NCI-H1417 (cell line): Measurements from ENCODE around the gene SMARCAL1.

Source experiments
- DNase-seq, 3 experiments: peaks; one replicate each; lab custom pipeline; 2025; lab: John Stamatoyannopoulos, UW

The SMARCAL1 gene

GRCh38 chr2:216428618-216429350 is 16.5 kb downstream of the SMARCAL1 start:
- DNase-seq, result peak; percentile 52 to 90 (median 72)

DNA sequence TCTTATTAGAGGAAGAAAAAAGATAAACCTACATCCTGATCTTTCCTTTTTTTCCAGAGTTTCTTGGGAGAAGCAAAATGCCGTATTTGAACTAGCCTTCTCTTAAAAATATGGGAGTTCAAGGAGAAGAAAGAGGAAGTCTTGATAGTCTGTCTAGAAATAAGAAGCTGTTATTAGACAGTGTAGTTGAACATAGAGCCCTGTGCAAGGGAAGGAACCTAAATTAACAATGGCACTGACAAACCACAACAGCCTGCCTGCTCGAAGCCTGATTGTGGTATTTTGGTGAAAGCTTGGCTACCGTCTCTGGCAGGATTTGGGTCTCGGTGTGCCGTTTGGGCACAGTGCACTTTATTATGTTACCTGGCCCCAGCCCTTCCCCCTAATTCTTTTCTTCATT is 17.1 kb downstream of the SMARCAL1 start:
- no peak for DNase-seq

GRCh38 chr2:216430811-216431530 is 18.7 kb downstream of the SMARCAL1 start:
- no peak for DNase-seq

DNA sequence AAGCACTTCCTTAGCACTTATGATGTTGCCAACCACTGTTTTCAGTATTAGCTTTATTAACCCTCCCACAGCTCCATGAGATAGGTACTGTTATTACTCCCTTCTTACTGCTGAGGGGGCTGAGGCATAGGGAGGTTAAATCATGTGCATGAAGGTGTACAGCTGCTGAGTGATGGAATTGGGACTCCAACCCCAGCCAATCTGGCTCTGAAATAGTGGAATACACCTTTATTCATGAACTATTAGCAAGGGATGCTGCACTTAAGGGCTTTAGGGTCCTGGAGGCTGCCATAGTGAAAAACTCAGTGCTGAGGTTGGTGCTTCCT is 19.2 kb downstream of the SMARCAL1 start:
- DNase-seq, result no peak

DNA sequence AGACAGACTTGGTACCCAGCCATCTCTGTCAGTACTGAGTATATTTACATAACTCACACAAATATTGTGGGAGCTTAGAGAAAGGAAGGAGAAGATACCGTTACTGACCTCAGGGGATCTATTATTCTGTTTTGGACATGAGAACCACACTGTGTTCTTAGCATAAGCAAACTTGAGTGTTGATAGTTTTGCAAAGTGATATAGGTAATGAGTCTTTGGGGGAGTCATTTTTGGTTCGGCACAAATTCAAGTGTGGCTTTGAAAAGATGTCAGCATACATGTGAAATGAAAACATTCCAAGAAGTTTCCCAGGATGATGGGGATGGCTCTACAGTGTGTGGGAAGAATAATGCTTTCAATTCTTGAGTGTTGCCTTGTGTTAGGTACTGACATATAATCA is 24.1 kb downstream of the SMARCAL1 start:
- no peak for DNase-seq

DNA sequence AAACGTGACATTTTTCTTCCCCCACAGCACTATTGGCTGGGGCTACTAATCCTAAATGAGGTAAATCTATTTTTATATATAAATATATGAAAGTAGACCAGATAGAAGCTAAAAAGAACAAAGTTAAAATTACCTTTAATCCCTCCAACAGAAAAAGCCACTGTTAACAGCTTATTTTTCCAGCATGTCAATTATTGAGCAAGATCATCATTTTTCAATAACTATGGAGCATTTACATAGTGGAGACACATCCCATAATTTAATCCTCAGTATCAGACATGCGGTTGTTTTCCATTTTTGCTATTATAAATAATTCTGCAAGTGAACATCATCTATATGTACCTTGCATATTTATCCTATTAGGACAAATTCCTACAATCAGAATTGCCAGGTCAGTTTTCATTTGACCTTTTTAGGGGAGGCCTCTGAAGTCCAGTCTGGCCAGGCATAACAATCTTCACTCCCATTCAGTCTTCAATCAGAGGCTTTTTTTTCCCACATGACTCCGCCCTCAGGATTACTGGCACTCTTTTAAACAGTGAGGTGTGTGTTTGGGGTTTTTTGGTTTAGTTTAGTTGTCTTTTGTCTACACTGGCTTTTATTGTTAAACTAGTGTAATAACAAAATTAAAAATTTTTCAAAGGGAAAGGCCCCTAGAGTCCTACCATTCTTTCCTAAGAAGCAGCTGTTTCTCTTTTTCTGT is 29.2 kb downstream of the SMARCAL1 start:
- no peak for DNase-seq

- DNase-seq, result peak in 2 of 3 experiments; percentile 51 to 90
Measured at GRCh38 chr2:216445501-216445900, 33.2 kb downstream of the SMARCAL1 start.

DNA sequence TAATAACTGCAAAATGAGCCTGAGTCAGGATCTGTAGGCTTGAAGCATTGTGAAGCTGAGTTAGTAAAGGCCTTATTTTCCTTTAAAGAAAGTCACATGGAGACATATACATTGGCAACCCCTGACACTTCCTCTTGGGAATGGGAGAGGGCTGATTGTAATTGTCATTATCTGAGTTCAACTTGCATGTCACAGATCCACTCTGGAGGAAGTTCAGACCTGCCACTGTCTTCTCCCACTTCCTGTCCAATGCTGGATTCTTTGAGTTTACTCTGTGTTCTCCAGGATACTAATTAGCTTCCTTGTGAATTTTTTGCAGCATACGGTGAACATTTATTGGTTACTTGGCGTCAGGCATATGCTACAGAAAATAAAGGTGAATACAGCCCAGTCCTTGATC is 34.1 kb downstream of the SMARCAL1 start:
- no peak for DNase-seq

- no peak for DNase-seq
Measured at GRCh38 chr2:216447293-216447692, 35.0 kb downstream of the SMARCAL1 start.

- no peak for DNase-seq
Measured at GRCh38 chr2:216448829-216449228, 36.5 kb downstream of the SMARCAL1 start.

GRCh38 chr2:216450346-216450745 is 38.1 kb downstream of the SMARCAL1 start:
- DNase-seq, result no peak

DNA sequence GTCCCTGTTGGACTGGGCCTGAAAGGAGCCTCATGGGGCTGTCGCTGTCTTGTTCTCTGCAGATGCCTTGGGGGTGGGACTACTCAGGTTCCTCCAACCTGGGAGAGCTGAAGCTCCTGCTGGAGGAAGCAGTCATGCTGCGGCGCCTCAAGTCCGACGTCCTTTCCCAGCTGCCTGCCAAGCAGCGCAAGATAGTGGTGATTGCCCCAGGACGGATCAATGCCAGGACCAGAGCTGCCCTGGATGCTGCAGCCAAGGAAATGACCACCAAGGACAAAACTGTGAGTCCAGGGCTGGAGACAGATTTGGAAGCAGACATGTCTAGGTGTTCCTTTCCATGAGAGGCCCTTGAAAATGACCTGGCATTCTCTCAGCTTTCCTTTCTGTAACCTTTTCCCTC is 38.5 kb downstream of the SMARCAL1 start:
- DNase-seq, result no peak

- no peak for DNase-seq
Measured at GRCh38 chr2:216453955-216454614, 41.8 kb downstream of the SMARCAL1 start.

DNA sequence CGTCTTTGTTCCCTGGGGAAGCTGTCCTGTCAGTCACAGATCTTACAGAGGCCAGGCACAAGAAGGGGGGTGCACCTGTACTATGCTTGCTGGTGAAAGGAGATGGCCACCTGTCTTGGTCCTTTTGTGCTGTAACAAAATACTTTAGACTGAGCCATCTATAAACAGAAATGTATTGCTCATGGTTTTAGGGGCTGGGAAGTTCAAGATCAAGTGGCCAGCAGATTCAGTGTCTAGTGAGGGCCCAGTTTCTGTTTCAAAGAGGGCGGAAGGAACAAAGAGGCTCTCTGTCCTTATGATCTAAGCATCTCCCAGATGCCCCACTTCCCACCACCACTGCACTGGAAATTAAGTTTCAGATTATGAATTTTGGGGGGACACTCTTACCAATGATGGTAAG is 50.9 kb downstream of the SMARCAL1 start:
- DNase-seq, result no peak

DNA sequence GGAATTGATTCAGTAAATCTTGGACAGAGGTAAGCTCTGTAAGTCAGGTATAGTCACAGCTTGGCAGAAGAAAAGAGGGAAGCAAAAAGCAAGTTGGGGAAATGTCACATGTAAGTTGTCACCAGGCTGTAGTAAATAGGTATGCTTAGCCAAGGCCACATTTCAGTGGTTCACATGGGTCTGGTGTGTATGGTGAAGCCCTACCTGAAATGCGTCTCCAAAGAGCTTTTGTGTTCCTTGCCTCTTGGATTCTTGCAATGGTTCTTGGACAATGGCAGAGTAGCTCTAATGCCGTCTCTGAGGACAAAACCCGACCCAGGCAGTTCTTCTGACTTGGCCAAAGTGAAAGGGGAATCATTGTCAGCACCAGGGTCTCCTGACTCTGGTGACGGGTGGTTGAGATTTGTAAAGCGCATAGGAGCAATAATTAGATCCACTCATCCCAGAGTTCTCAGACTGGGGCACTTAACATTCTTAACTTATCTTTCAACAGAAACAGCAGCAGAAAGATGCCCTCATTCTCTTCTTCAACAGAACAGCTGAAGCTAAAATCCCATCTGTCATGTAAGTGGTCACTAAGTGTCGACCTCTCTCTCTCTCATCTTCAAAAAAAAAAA is 51.9 kb downstream of the SMARCAL1 start:
- no peak for DNase-seq

- DNase-seq, result no peak
Measured at GRCh38 chr2:216465579-216466195, 53.4 kb downstream of the SMARCAL1 start.

DNA sequence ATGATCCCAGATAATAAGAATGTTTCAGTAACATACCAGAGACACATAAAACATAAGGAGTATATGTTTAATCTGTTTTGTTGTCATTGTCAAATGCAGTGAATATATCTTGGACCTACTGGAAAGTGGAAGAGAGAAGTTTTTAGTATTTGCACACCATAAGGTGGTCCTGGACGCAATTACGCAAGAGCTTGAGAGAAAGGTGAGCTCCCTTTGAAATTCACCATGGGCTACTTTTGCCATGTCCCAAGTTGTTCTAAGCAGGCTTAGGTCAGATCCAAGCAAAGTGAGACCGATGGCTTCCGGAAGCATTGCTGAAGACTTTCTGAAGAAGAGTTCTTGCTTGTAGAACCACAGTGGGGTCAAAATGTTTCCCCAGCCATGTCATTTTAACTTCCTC is 55.6 kb downstream of the SMARCAL1 start:
- DNase-seq, result no peak

DNA sequence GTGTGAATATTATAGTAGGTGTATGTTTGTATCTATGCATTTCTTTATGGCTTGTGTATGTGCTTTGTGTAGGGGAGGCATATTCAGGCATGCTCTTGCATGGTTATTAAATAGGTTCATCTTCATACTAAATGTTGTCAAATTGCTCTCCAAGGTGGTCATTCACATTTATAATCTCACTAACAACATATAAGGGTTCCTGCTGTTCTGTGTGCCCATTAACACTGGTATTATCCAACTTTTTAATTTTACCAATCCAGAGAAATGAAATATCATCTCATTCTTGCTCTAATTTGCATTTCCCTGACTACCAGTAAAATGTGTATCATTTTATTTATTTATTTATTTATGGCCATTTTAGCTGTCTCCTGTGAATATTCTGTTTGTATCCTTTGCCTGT is 57.4 kb downstream of the SMARCAL1 start:
- no peak for DNase-seq

GRCh38 chr2:216473187-216473586 is 60.9 kb downstream of the SMARCAL1 start:
- no peak for DNase-seq

- no peak for DNase-seq
Measured at GRCh38 chr2:216474925-216475670, 62.8 kb downstream of the SMARCAL1 start.

- no peak for DNase-seq
Measured at GRCh38 chr2:216475767-216476166, 63.5 kb downstream of the SMARCAL1 start.
